OCI-LY3 (cell line): ENCODE results near the gene CC2D2A.

Experiments
- H2AFZ ChIP-seq: fragments of 200-600, 300-600 bp; shearing (Covaris generic); 2 replicates; pipeline ENCODE4 v1.6.0; 2014; ENCODE audit warnings: antibody characterized with exemption, low read depth, low read length
- H3K27ac ChIP-seq: fragments of 200-600, 300-600 bp; sonication (generic); 2 replicates; pipeline ENCODE4 v1.5.1; 2014; ENCODE audit warnings: mild to moderate bottlenecking, low read length, moderate library complexity, mixed read lengths
- H3K27me3 ChIP-seq: fragments of 200-600, 300-600 bp; sonication (generic); 2 replicates; pipeline ENCODE4 v1.6.1; 2014; ENCODE audit warnings: low read depth, low read length, mixed read lengths
- H3K36me3 ChIP-seq: fragments of 200-600, 300-600 bp; sonication (generic); replicated peaks from 2 replicates; pipeline ENCODE3; 2014; ENCODE audit warnings: low read depth, low read length, mixed read lengths
- H3K4me1 ChIP-seq: fragments of 300-600, 200-600 bp; sonication (generic); 2 replicates; pipeline ENCODE4 v1.6.1; 2014; ENCODE audit warnings: low read length, mixed read lengths
- H3K4me2 ChIP-seq: fragments of 200-600, 300-600 bp; sonication (generic); 2 replicates; pipeline ENCODE4 v1.6.1; 2014; ENCODE audit warnings: low read length, mixed read lengths
- H3K4me3 ChIP-seq: fragments of 300-600, 200-600 bp; sonication (generic); 2 replicates; pipeline ENCODE4 v1.5.1; 2014; ENCODE audit warnings: antibody characterized with exemption, mild to moderate bottlenecking, low read length, moderate library complexity
- H3K79me2 ChIP-seq: fragments of 300-600, 200-600 bp; shearing (Covaris generic); 2 replicates; pipeline ENCODE4 v1.6.1; 2014; ENCODE audit warnings: mild to moderate bottlenecking, low read length, mixed read lengths
- H3K9ac ChIP-seq: fragments of 300-600, 200-600 bp; shearing (Covaris generic); 2 replicates; pipeline ENCODE4 v1.6.0; 2014; ENCODE audit warnings: mild to moderate bottlenecking, low read length, moderate library complexity
- H3K9me3 ChIP-seq: fragments of 200-600, 300-600 bp; shearing (Covaris generic); 2 replicates; pipeline ENCODE4 v1.6.1; 2014; ENCODE audit warnings: low read length, mixed read lengths; ENCODE audit not compliant: insufficient read depth
- H4K20me1 ChIP-seq: fragments of 200-600, 300-600 bp; sonication (generic); 2 replicates; pipeline ENCODE4 v1.6.1; 2016; ENCODE audit warnings: low read length, mixed read lengths; ENCODE audit not compliant: insufficient read depth
- CTCF ChIP-seq: fragments of 200-600, 300-600 bp; sonication (generic); IDR thresholded peaks from 2 replicates; pipeline ENCODE4 v1.5.1; 2014; ENCODE audit warnings: antibody characterized with exemption, low read length, low read depth
- EZH2phosphoT487 ChIP-seq: fragments of 200-600 bp; shearing (Covaris generic); IDR thresholded peaks from 2 replicates; pipeline ENCODE4 v1.6.1; 2018; ENCODE audit warnings: antibody characterized with exemption, mixed run types, low read depth

CC2D2A gene

GRCh38 chr4:15577508-15577907, 107.8 kb downstream of the CC2D2A start:
- no peak overlapping the region for H3K4me2 ChIP-seq
- no peaks in the 10 kb centered on the region for H3K79me2 ChIP-seq
- no peak overlapping the region for H2AFZ ChIP-seq
- no peak overlapping the region for H3K27ac ChIP-seq
- H3K9ac ChIP-seq: no peak overlapping the region
- no peaks in the 10 kb centered on the region for H3K36me3 ChIP-seq
- H4K20me1 ChIP-seq: no peaks in the 10 kb centered on the region
- no peak overlapping the region for H3K4me3 ChIP-seq
- H3K9me3 ChIP-seq: no peaks in the 10 kb centered on the region
- H3K27me3 ChIP-seq: no peaks in the 10 kb centered on the region
- H3K4me1 ChIP-seq: no peaks in the 10 kb centered on the region
- no peak for TF ChIP-seq EZH2phosphoT487
- TF ChIP-seq CTCF: no peak

DNA sequence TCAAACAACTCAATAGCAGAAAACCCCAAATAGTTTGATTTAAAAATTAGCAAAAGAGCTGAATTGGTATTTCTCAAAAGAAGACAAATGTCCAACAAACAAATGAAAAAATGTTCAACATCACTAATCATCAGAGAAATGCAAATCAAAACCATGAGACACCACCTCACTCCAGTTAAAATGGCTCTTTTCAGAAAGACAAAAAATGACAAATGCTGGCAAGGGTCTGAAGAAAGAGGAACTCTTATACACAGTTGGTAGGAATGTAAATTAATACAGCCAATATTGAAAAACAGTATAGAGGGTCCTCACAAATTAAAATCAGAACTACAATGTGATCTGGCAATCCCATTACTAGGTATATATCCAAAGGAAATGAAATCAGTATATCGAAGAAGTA, 115.1 kb downstream of the CC2D2A start:
- Histone ChIP-seq H2AFZ (no peak overlapping the region), H4K20me1 (no peaks in the 10 kb centered on the region), H3K9me3 (no peaks in the 10 kb centered on the region), H3K4me1 (no peaks in the 10 kb centered on the region), H3K79me2 (no peaks in the 10 kb centered on the region), H3K4me2 (no peak overlapping the region), H3K36me3 (no peaks in the 10 kb centered on the region), H3K4me3 (no peak overlapping the region), H3K27me3 (no peaks in the 10 kb centered on the region), H3K27ac (no peak overlapping the region), H3K9ac (no peak overlapping the region)
- no peak for TF ChIP-seq CTCF
- no peak for TF ChIP-seq EZH2phosphoT487

DNA sequence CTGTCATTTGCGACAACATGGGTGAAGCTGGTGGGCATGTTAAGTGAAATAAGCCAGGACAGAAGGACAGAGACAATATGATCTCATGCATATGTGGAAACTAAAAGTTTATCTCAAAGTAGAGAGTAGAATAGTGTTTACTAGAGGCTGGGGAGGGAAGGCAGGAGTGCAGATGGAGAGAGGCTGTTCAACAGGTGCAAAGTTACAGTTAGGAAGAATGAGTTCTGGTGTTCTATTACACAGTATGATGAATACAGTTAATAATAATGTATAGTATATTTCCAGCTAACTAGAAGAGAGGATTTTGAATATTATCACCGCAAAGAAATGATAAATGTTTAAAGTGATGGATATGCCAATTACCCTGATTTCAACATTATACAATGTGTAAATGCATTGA, 115.6 kb downstream of the CC2D2A start:
- H3K9me3 ChIP-seq: no peaks in the 10 kb centered on the region
- H2AFZ ChIP-seq: no peak overlapping the region
- no peak overlapping the region for H3K9ac ChIP-seq
- no peak overlapping the region for H3K4me2 ChIP-seq
- H3K79me2 ChIP-seq: no peaks in the 10 kb centered on the region
- H3K4me3 ChIP-seq: no peak overlapping the region
- no peaks in the 10 kb centered on the region for H3K36me3 ChIP-seq
- H3K27me3 ChIP-seq: no peaks in the 10 kb centered on the region
- H4K20me1 ChIP-seq: no peaks in the 10 kb centered on the region
- no peaks in the 10 kb centered on the region for H3K4me1 ChIP-seq
- no peak overlapping the region for H3K27ac ChIP-seq
- no peak for TF ChIP-seq EZH2phosphoT487
- TF ChIP-seq CTCF: no peak

GRCh38 chr4:15586066-15586465, 116.4 kb downstream of the CC2D2A start:
- H3K79me2 ChIP-seq: no peaks in the 10 kb centered on the region
- no peaks in the 10 kb centered on the region for H3K9me3 ChIP-seq
- H3K27ac ChIP-seq: no peak overlapping the region
- no peaks in the 10 kb centered on the region for H3K36me3 ChIP-seq
- H3K4me2 ChIP-seq: no peak overlapping the region
- no peak overlapping the region for H3K4me3 ChIP-seq
- H4K20me1 ChIP-seq: no peaks in the 10 kb centered on the region
- no peak overlapping the region for H3K9ac ChIP-seq
- TF ChIP-seq CTCF: no peak
- no peaks in the 10 kb centered on the region for H3K27me3 ChIP-seq
- H3K4me1 ChIP-seq: no peaks in the 10 kb centered on the region
- no peak overlapping the region for H2AFZ ChIP-seq
